ENCODE measurements around the gene CEP350.

DNA sequence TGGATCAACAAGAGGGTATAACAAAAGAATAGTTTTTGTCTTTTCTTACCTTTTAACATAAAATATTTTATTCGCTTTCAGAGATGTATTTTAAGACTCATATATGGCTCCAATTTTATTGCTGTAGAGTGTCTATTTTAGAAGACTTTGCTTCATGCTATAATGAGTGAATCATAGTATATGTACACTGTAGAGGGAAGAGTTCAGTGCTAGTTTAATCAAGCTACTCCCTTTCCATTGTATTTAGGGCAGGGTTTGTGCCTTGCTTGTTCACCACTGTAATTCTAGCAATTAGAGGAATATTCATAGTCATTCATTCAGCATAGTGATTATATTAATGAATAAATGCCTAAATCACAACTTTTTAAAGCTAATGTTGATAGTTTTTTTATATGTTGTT, 78.8 kb downstream of the CEP350 start:
- TF ChIP-seq POLR2A (IDR thresholded peaks at IDR 0.05) (no peak), POLR2AphosphoS5 (IDR thresholded peaks at IDR 0.05) (no peak)

Measured in transverse colon (tissue), 3 donors.